ENCODE data around the gene MYH16.

DNA sequence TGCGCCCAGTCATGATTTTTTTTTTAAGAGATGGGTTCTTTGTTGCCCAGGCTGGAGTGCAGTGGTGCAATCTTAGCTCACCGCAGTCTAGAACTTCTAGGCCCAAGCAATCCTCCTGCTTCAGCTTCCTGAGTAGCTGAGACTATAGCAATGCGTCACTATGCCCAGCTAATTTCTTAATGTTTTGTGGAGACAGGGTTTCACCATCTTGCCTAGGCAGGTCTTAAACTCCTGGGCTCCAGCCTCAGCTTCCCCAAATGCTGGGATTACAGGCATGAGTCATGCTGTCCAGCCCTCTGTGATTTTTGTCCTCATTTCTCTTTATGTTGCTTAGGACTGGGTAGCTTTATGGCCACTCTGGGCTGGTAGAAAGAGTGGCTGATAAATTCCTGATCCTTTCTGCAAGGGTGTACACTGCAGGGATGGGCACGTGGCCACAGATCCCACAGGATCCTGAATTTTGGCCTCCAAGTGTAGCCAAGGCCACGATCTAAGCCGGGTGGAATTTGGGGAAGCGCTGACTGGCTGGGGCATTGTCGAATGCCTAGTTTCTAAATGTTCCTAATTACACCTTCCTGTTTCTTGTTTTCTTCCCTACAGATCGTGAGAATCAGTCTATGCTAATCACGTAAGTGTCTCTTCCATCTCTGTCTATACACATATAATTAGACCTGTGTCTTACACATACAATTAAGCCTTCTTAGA is 24.1 kb upstream of the MYH16 start:
- TF ChIP-seq YY1 (IDR thresholded peaks at IDR 0.05; ENCODE audit: insufficient read depth, insufficient read length) (no peak), ZNF274 (IDR thresholded peaks at IDR 0.05; ENCODE audit: low read depth, low read length) (no peak), SUZ12 (IDR thresholded peaks at IDR 0.05; ENCODE audit: extremely low read depth, insufficient read depth, insufficient read length) (no peak)
